ENCODE data around the gene AHCY.
"Not testable (repeated sequence)": the region's sequence is repeated elsewhere in the genome, so short reads cannot be mapped to it uniquely, and the experiment has no call there.

- TF ChIP-seq, protein P1, sequence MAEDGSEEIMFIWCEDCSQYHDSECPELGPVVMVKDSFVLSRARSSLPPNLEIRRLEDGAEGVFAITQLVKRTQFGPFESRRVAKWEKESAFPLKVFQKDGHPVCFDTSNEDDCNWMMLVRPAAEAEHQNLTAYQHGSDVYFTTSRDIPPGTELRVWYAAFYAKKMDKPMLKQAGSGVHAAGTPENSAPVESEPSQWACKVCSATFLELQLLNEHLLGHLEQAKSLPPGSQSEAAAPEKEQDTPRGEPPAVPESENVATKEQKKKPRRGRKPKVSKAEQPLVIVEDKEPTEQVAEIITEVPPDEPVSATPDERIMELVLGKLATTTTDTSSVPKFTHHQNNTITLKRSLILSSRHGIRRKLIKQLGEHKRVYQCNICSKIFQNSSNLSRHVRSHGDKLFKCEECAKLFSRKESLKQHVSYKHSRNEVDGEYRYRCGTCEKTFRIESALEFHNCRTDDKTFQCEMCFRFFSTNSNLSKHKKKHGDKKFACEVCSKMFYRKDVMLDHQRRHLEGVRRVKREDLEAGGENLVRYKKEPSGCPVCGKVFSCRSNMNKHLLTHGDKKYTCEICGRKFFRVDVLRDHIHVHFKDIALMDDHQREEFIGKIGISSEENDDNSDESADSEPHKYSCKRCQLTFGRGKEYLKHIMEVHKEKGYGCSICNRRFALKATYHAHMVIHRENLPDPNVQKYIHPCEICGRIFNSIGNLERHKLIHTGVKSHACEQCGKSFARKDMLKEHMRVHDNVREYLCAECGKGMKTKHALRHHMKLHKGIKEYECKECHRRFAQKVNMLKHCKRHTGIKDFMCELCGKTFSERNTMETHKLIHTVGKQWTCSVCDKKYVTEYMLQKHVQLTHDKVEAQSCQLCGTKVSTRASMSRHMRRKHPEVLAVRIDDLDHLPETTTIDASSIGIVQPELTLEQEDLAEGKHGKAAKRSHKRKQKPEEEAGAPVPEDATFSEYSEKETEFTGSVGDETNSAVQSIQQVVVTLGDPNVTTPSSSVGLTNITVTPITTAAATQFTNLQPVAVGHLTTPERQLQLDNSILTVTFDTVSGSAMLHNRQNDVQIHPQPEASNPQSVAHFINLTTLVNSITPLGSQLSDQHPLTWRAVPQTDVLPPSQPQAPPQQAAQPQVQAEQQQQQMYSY (CRISPR knock-in tag; IDR thresholded peaks at IDR 0.05): not testable (repeated sequence)
- TF ChIP-seq USF1 (CRISPR knock-in tag; IDR thresholded peaks at IDR 0.05); ZNF423 (CRISPR knock-in tag; IDR thresholded peaks at IDR 0.05); ZNF532 (CRISPR knock-in tag; IDR thresholded peaks at IDR 0.05; ENCODE audit: borderline replicate concordance); CTCF (IDR thresholded peaks at IDR 0.05): not testable (repeated sequence)
- TF ChIP-seq, protein P2, sequence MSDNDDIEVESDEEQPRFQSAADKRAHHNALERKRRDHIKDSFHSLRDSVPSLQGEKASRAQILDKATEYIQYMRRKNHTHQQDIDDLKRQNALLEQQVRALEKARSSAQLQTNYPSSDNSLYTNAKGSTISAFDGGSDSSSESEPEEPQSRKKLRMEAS (CRISPR knock-in tag; IDR thresholded peaks at IDR 0.05): not testable (repeated sequence)
Measured at GRCh38 chr20:34287500-34287899, 15.7 kb downstream of the AHCY start.
